HG02763 (cell line): ENCODE results near the gene MAPK8IP3.
A peak's percentile ranks its signal among the peaks of the same experiment; 100 is the strongest.
"Not testable (repeated sequence)": the region's sequence is repeated elsewhere in the genome, so short reads cannot be mapped to it uniquely, and the experiment has no call there.

Experiments
- ATAC-seq: cut with Tn5 transposase; IDR thresholded peaks from one replicate; pipeline ENCODE4 v1.9.1; 2021; ENCODE audit warnings: mild to moderate bottlenecking, moderate library complexity; ENCODE audit not compliant: unreplicated experiment

MAPK8IP3 gene

DNA sequence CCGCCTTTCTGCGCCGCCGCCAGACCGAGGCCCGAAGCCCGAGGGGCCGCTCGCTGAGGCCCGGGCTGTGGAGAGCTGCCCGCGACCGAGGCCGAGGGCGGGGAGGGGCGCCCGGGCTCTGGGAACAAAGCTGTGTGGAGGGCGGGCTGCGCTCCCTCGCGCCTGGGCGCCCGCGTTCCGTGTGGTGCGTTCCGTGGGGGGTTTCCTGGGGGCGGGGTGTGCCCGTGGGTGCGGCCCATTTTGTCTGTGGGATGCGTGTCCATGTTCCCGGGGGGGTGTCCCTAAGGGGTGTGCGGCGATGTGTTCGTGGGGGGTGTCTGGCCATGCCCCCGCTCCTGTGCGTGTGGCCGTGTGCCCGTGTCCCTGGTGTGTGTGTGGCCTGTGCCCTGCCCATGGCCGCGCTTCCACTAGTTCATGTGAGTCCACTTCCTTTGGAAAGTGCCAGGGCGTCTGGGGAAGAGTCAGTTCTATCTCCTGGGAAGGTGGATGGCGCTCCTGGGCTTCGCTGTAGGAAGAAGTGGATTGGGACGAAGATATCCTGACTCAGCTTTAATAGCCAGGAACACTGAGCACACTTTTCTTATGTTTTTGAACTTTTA is 27.4 kb upstream of the MAPK8IP3 start:
- no peak for ATAC-seq

DNA sequence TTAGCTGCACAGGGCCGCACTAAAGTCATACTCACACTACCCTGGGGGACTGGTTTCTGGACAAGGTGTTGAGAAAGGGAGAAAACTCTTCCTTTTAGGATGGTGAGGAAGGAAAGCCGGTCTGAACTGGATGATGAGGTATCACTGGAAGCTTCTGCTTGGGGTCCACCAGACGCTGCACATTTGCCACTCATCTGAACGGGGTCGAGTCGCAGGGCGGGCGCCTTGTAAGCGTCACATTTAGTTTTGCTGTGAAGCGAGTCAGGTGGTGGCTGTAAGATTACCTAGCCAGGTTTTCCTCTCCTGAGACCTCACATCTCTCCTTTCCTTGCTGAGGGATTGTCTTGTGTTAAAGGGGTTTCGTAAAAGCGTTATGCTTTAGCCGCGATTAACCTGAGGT is 25.6 kb upstream of the MAPK8IP3 start:
- no peak for ATAC-seq

DNA sequence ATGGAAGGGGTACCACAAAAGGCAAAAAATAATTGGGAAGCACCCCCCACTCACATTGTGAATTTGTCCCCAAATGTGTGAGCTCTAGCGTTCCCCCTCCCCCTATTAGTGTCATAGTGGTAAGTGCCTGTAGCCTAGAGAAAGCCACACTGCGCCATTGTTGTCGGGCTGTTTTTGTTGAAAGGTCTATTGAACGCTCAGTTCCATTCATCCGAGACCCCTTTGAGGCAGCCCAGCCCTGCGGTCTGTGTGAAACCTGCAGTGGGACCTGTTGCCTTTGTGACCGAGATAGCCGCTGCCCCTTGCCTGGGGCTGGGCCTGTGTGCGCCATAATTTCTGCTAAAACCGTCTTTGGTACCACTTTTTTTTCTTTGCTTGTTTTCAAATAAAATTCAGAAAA is 25.0 kb upstream of the MAPK8IP3 start:
- ATAC-seq = no peak

DNA sequence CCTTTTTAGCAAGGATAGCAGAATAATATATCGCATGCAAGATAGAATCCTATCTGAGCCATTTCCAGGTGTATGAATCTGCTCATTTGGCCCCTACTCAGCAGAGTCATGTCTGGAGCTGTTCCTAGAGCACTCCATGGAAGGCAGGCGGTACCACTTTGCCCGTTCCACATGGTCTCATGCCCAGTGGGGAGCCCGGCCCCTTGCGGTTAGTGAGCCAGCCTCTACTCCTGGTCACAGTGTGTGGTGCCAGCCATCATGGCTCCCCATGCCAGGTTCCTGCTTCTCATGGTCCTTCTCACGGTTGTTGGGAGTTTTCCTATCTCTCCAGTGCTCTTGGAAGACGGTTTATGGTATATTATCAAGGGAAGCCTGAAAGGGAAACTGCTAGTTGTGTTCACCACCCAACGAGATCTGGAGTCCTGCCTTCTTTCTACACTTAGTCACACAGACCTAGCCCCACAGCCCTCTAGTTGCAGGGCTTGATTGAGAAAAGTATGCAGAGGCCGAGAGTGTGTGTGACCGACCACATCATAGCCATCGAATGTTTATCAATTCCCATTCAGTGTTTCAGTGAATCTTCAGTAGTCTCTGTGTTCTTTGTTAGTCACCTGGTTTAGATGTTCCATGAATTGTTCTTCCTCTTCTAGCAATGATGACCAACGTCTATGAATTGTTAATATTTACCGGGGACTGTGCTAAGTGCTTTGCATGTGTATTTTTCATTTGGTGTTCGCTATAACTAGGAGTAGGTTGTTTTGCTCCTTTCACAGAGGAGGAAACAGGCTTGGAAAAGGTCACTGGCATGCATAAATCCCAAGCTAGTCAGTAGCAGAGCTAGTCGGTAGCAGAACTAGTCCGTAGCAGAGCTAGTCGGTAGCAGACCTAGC is 18.3 kb upstream of the MAPK8IP3 start:
- no peak for ATAC-seq

DNA sequence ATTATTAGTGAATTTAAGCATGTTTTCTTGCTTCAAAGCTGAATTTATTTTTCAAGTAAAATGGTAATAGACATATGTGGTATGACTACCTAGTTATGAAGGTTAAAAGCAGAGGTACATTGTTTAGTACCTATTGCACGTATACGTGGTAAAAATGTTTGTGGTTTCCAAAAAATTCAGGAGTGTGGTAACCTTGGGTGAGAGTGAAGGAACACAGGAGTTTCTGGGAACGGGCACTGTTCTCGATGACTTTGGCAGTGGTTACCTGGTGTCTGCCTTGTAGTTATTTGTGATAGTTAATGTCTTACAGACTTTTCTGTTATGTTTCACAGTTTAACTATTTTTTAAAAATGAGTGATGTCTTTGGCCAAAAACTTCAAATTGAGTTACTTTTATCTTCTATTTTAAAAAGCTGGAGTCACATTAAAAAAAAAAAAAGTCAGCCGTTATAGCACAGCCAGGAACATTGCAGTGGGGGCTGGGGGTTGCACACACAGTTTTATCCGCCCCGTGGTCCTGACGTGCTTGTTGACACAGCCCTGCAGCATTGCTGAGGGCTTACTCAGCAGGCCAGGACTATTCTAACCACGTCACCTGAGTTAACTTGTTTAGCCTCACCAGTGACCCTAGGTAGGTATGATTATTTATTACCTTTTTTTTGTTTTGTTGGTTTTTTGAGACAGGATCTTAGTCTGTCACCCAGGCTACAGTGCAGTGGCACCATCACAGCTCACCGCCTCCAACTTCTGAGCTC is 17.0 kb upstream of the MAPK8IP3 start:
- ATAC-seq = no peak

DNA sequence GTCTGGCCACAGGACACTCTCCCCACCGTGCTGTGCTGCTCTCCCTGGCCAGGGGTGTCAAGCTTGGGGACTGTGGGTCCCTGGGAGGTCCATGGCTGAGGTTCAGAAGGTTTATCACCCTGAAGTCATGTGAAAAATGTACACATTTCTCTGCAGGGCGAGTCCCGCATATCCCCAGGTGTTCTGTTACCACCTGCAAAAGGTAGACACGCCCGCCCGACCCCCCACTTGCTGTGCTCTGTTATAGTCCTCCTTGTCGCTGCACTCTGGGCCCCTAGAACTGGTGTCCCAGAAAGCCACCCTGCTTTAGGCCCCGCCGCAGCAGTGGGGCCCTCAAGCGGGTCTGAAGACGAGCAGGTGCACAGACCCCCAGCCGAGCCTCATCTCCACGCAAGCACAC is 16.1 kb upstream of the MAPK8IP3 start:
- no peak for ATAC-seq

DNA sequence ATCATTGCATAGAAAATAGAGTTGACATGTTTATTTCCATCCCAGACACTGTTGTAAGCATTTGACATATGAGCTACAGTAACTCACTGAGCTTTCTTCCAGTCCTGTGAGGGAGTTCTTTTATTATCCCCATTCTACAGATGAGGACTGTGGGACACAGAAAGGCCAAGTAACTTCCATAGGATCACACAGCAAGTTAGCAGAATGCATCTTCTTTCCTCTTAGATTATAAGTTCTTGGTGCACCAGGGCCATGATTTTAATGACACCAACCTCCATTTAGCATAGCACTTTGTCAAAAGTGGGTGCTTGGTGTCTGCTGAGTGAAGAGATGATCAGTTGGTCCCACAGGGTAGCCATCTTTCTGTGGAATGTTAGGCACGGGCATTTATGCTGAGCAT is 15.2 kb upstream of the MAPK8IP3 start:
- ATAC-seq = no peak

DNA sequence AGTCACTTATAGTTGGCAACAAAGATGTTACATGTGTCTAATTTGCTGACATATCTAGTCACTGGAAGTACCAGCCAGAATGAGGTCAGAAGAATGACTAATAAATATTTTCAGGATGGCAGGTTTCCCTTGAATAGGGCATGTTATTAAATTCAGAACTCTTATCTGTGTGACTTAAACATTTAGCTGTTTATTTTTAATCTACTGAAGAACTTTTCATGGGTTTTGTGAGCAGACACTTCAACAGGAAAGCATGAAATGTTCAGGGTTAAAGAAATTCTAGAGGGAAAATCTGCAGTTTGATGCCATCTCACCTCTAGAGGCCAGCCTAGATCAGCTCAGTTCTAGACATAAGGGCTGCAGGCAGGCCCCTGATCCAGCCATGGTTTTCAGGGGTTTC is 14.7 kb upstream of the MAPK8IP3 start:
- ATAC-seq = no peak

DNA sequence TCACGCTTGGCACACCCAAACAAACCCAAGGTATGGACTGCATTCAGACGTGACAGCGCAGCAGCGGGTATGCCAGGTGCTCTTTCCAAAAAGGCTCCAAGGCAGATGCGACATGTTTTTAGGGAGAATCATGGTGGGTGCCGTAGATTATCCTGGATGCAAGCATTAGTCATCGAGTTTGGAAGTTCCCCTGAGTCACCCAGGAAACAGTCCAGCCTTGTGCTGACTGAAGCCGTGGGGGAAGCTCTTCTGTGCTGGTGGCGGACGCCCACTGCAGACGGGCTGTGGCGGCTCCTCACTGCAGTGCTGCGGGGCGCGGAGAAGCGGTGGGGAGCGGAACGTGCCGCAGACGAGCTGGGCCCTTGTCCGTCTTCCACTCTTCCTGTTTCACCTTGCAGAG is 14.0 kb upstream of the MAPK8IP3 start:
- no peak for ATAC-seq

DNA sequence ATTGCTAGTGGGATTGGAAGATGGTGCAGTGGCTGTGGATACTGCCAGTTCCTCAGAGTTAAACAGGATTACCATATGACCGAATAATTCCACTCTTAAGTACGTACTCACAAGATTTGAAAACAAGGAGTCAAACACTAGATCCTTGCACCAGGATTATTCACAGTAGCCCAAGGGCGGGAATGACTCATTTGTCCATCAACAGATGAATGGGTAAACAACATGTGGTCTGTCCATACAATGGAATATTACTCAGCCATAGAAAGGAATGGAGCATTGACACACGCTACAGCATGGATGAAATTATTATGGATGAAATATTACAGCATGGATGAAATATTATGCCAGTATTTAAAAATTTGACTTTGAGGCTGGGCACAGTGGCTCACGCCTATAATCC is 9.1 kb upstream of the MAPK8IP3 start:
- ATAC-seq = no peak

DNA sequence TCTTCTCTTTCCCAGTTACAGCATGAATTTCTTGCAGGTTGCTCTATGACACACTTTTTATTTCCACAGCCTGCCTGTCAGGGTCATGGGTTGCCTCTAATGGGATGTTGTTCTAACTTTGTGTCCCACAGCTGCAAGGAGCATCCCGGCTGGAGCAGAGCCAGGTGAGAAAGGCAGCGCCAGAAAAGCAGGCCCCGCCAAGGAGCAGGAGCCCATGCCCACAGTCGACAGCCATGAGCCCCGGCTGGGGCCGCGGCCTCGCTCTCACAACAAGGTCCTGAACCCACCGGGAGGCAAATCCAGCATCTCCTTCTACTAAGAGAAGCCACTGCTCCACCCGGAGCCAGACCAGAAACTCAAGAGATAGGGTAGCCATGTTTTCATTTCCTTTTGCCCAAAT is 7.3 kb upstream of the MAPK8IP3 start:
- ATAC-seq = no peak

DNA sequence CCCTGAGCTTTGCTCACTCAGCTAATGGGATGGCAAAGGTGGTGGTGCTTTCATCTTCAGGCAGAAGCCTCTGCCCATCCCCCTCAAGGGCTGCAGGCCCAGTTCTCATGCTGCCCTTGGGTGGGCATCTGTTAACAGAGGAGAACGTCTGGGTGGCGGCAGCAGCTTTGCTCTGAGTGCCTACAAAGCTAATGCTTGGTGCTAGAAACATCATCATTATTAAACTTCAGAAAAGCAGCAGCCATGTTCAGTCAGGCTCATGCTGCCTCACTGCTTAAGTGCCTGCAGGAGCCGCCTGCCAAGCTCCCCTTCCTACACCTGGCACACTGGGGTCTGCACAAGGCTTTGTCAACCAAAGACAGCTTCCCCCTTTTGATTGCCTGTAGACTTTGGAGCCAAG is 5.7 kb upstream of the MAPK8IP3 start:
- no peak for ATAC-seq

DNA sequence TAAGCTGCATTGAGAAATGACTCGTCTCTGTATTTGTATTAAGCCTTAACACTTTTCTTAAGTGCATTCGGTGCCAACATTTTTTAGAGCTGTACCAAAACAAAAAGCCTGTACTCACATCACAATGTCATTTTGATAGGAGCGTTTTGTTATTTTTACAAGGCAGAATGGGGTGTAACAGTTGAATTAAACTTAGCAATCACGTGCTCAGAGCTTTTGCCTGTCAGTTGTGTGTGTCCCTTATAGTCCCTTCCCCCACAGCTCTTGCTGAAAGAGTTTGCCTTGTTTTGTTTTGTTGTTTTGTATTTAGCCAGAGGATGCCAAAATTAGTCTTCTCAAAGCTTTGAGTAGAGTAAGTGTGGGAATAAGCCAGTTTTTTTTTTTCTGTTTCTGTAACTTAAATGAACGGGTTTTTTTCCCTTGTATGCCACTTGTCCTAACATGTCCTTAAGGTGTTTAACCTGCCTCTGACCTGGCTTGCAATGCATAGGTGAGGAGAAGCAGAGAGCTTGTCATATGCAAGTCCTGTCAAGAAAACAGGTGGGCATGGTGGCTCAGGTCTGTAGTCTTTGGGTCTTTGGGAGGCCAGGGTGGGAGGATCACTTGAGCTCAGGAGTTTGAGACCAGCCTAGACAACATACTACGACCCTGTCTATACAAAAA is 4.6 kb upstream of the MAPK8IP3 start:
- ATAC-seq = no peak

DNA sequence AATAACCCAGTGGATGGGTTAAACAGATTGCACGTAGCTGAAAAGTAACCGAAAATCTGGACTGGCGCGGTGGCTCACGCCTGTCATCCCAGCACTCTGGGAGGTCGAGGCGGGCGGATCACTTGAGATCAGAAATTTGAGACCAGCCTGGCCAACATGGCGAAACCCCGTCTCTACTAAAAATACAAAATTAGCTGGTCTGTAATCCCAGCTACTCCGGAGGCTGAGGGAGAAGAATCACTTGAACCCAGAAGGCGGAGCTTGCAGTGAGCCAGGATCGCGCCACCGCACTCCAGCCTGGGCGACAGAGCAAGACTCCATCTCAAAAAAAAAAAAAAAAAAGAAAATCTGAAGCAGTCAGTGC is 689 bp upstream of the MAPK8IP3 start:
- ATAC-seq = not testable (repeated sequence)

DNA sequence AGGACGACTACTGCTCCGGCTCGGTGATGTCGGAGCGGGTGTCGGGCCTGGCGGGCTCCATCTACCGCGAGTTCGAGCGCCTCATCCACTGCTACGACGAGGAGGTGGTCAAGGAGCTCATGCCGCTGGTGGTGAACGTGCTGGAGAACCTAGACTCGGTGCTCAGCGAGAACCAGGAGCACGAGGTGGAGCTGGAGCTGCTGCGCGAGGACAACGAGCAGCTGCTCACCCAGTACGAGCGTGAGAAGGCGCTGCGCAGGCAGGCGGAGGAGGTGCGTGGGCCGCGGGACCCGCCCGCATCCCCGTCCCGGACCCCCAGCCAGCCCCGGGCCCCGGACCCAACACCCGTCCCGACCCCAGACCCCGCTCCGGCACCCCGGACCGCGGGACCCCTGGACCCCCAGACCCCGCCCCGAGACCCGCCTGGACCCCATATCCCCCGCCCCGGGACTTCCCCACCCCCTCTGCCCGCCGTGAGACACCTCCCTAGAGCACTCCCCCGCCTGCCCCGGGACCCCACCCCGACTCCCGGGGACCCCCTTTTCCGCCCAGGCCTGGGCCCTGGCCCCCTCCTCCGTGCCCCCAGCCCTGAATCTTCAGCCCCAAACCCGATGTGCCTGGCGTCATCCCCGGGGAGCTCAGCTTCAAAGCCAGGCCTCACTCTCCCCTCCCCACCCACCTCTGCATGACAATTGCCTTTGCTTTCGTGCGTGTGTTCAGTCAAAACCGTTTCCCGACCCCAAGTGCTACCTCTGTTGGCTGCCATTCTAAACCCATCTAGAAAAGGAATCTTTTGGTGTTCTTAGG is 594 bp downstream of the MAPK8IP3 start:
- ATAC-seq = peak; percentile 1

DNA sequence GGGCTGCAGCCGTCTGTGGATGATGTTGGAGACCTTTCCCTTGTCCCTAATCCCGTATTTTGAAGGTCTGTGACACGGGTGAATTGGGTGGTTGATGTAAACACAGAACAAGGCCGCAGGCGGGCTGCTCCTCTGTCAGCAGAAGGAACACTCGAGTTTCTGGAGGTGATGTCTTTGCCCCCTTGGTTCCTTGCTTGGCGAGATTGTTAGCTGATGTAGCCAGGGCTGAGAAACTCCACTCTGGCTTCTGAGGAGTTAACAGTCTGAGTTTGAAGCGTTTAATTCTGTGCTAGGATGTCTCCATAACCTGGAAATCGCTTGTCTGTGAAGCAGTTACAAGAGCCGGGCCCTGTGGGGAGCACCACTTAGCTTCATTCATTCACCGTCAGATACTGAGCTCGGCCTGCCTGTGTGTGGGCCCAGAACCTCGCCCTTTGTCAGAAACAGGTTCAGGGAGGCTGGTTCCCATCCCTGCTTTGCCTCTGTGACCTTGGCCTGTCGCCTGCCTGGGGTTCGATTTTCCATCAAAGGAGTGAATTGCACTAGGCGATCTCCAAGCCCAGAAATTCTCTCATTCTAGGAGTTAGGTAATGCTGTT is 1.3 kb downstream of the MAPK8IP3 start:
- ATAC-seq = no peak

DNA sequence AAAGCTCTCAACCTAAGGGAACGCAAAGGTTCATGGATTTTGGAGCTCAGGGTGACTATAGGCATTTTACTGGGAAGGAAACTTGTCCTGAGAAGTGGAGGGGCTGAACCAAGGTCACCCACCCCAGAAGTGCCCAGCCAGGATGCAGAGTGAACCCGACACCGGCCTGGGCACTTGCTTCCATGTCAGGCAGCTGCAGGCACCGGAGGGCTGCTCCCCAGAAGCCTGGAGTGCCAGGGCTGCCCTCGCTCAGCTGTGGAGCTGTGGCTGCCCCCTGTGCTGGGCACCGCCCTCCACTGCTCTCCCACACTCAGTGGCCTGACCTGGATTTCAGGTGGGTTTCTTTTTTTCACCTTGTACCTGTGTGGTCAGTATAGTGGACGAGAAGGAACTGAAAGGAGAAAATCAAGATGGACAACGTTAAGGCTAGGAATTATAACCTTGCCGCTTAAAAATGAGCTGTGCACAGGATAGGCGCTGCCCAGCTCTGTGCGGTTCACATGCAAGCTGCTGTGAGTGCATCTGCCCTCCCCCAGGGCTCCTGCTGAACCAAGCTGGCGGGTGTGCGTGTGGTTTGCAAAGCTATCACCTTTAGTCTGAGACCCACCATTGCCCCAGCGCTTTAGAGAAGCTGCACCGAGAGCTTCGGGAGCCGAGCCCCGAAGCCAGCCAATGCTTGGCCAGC is 2.2 kb downstream of the MAPK8IP3 start:
- no peak for ATAC-seq

DNA sequence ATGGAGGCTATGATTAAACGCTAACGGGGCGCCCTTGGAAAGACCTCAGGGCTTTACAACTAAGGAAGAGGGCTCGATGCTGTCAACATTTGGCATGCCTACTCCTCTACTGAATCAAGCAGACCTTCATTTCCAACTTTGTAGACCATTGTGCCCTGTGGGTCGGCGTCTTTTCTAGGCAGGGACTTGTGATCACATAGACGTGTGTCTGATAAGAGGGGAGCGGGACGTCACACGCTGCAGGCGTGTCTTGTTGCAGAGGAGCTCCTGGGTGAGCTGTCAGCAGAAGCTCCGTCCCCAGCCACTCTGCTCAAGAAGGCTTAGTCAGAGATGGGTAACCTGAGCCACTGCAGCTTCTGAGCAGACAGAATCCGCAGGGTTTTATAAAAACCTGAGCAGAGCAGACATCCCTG is 2.8 kb downstream of the MAPK8IP3 start:
- ATAC-seq = no peak

DNA sequence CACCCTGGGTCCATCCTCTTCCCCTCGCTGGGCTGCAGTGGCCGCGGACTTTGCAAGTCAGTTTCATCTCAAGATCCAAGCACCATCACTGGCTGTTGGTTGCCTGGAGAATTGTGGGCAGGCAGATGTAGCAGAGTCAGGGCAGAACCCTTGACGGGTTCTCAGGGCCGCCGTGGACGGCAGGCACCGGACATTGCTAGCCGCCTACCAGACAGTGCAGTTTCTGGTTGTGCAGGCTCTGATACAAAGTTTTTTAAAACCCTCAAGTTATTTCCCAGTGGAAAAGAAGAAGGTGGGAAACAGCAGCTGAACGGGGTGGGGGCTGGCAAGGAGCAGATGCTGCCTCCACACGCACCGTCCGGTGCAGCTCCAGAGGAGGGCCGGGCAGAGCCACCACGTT is 3.4 kb downstream of the MAPK8IP3 start:
- no peak for ATAC-seq
